Measurements from ENCODE around the gene SPATS2L. TPM values are rescaled to one million over a fixed set of nuclear protein-coding genes. Genes with fewer than 3 reads are reported as not detected.

Gene SPATS2L
- total RNA-seq, 3 donors from 2014 or later = 61.3 to 67.5 (median 64.5) TPM

GRCh38 chr2:200380833-200381542 is 74.5 kb downstream of the SPATS2L start:
- DNase-seq (ENCODE audit: low spot score in 2 of 2) = no peak
- Histone ChIP-seq H3K4me3 (no peak overlapping the region), H3K36me3 (no peaks in the 10 kb centered on the region), H3K9me3 (no peaks in the 10 kb centered on the region), H3K4me1 (peaks cover 0 to 16% of the 10 kb centered on the region in 2 donors), H3K27ac (no peak overlapping the region), H3K27me3 (no peaks in the 10 kb centered on the region)
- intact Hi-C loops (cut with DNase I; ENCODE audit: low total_unique reads) = no loop called here
- TF ChIP-seq POLR2AphosphoS5 (IDR thresholded peaks at IDR 0.05) (no peak), POLR2A (IDR thresholded peaks at IDR 0.05) (no peak)
- TF ChIP-seq, protein P1, sequence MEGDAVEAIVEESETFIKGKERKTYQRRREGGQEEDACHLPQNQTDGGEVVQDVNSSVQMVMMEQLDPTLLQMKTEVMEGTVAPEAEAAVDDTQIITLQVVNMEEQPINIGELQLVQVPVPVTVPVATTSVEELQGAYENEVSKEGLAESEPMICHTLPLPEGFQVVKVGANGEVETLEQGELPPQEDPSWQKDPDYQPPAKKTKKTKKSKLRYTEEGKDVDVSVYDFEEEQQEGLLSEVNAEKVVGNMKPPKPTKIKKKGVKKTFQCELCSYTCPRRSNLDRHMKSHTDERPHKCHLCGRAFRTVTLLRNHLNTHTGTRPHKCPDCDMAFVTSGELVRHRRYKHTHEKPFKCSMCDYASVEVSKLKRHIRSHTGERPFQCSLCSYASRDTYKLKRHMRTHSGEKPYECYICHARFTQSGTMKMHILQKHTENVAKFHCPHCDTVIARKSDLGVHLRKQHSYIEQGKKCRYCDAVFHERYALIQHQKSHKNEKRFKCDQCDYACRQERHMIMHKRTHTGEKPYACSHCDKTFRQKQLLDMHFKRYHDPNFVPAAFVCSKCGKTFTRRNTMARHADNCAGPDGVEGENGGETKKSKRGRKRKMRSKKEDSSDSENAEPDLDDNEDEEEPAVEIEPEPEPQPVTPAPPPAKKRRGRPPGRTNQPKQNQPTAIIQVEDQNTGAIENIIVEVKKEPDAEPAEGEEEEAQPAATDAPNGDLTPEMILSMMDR (IDR thresholded peaks at IDR 0.05) = no peak

DNA sequence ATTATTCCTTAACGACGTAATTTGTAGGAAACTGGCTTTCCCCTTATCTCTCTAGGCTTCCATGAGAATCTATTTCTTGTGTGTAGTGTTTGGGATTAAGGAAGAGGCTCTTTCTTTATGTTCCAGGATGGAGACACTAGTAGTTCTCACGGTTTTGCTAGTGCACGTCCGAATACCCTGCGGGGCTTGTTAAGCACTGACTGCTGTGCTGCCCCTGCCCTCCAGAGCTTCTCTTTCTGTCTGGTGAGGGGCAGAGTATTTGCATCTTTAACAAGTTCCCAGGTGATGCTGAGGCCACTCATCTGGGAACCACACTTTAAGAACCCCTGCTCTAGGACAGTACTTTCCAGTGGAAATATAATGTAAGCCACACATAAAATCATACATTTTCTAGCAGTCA is 76.4 kb downstream of the SPATS2L start:
- H3K36me3 ChIP-seq = no peaks in the 10 kb centered on the region
- H3K4me3 ChIP-seq = no peak overlapping the region
- peaks cover 0 to 12% of the 10 kb centered on the region in 2 donors for H3K4me1 ChIP-seq
- intact Hi-C loops (cut with DNase I; ENCODE audit: low total_unique reads) = no loop called here
- H3K27me3 ChIP-seq = no peaks in the 10 kb centered on the region
- TF ChIP-seq POLR2AphosphoS5 (IDR thresholded peaks at IDR 0.05) (no peak), POLR2A (IDR thresholded peaks at IDR 0.05) (no peak)
- TF ChIP-seq, protein P1 (IDR thresholded peaks at IDR 0.05) = no peak
- no peak for DNase-seq (ENCODE audit: low spot score in 2 of 2)
- H3K9me3 ChIP-seq = no peaks in the 10 kb centered on the region
- H3K27ac ChIP-seq = no peak overlapping the region

GRCh38 chr2:200383380-200384110 is 77.1 kb downstream of the SPATS2L start:
- no peaks in the 10 kb centered on the region for H3K9me3 ChIP-seq
- peak overlapping the region in 1 of 2 donors; percentile 18 for H3K27ac ChIP-seq
- TF ChIP-seq, protein P1 (IDR thresholded peaks at IDR 0.05) = no peak
- TF ChIP-seq POLR2A (IDR thresholded peaks at IDR 0.05) = no peak
- no peak for TF ChIP-seq POLR2AphosphoS5 (IDR thresholded peaks at IDR 0.05)
- intact Hi-C loops (cut with DNase I; ENCODE audit: low total_unique reads) = no loop called here
- peak overlapping the region in 2 of 3 donors; percentile 18 to 23 for H3K4me3 ChIP-seq
- DNase-seq (ENCODE audit: low spot score in 2 of 2) = no peak
- H3K36me3 ChIP-seq = no peaks in the 10 kb centered on the region
- H3K27me3 ChIP-seq = no peaks in the 10 kb centered on the region
- peaks cover 0 to 8% of the 10 kb centered on the region in 2 donors for H3K4me1 ChIP-seq

GRCh38 chr2:200385063-200385635 is 78.7 kb downstream of the SPATS2L start:
- Histone ChIP-seq H3K4me1 (peaks cover 0 to 8% of the 10 kb centered on the region in 2 donors), H3K9me3 (no peaks in the 10 kb centered on the region), H3K27me3 (no peaks in the 10 kb centered on the region), H3K4me3 (no peak overlapping the region), H3K27ac (no peak overlapping the region), H3K36me3 (no peaks in the 10 kb centered on the region)
- TF ChIP-seq POLR2AphosphoS5 (IDR thresholded peaks at IDR 0.05) (no peak), POLR2A (IDR thresholded peaks at IDR 0.05) (no peak)
- TF ChIP-seq, protein P1 (IDR thresholded peaks at IDR 0.05) = no peak
- no peak for DNase-seq (ENCODE audit: low spot score in 2 of 2)
- intact Hi-C loops (cut with DNase I; ENCODE audit: low total_unique reads) = no loop called here

DNA sequence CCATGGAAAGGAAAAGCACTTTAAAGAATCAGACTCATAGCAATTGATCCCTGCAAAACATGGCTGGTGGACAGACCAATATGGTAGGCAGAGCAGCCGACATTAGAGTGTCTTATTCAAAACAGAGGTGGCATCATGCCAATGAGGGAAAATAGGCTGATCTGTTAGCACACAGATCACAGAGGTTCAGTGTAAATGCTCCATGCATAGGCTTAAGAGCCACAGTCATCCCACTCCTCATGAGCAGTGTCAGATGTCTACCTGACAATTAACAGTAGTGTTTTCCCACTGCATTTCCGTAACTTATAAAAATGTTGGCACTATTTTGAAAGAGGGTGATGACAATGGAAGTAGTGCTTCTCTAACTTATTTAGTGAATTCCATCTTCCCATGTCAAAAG is 86.7 kb downstream of the SPATS2L start:
- TF ChIP-seq, protein P1 (IDR thresholded peaks at IDR 0.05) = no peak
- TF ChIP-seq POLR2AphosphoS5 (IDR thresholded peaks at IDR 0.05) = no peak
- TF ChIP-seq POLR2A (IDR thresholded peaks at IDR 0.05) = no peak
- H3K4me1 ChIP-seq = no peaks in the 10 kb centered on the region
- H3K27me3 ChIP-seq = no peaks in the 10 kb centered on the region
- no peak overlapping the region for H3K4me3 ChIP-seq
- intact Hi-C loops (cut with DNase I; ENCODE audit: low total_unique reads) = no loop called here
- H3K27ac ChIP-seq = no peak overlapping the region
- H3K36me3 ChIP-seq = no peaks in the 10 kb centered on the region
- no peaks in the 10 kb centered on the region for H3K9me3 ChIP-seq
- DNase-seq (ENCODE audit: low spot score in 2 of 2) = no peak

All from breast epithelium (tissue), 4 donors.